IPS DF 4.7 (cell line): ENCODE measurements around the gene UCMA.

Source experiments
- DNase-seq: peaks from one replicate; pipeline ENCODE4 v3.0.0-alpha.2; 2013; ENCODE audit warnings: low spot score; ENCODE audit errors: extremely low read depth

UCMA gene

GRCh38 chr10:13188593-13188992 is 45.6 kb downstream of the UCMA start:
- no peak for DNase-seq

GRCh38 chr10:13187135-13187534 is 47.0 kb downstream of the UCMA start:
- DNase-seq, result no peak

DNA sequence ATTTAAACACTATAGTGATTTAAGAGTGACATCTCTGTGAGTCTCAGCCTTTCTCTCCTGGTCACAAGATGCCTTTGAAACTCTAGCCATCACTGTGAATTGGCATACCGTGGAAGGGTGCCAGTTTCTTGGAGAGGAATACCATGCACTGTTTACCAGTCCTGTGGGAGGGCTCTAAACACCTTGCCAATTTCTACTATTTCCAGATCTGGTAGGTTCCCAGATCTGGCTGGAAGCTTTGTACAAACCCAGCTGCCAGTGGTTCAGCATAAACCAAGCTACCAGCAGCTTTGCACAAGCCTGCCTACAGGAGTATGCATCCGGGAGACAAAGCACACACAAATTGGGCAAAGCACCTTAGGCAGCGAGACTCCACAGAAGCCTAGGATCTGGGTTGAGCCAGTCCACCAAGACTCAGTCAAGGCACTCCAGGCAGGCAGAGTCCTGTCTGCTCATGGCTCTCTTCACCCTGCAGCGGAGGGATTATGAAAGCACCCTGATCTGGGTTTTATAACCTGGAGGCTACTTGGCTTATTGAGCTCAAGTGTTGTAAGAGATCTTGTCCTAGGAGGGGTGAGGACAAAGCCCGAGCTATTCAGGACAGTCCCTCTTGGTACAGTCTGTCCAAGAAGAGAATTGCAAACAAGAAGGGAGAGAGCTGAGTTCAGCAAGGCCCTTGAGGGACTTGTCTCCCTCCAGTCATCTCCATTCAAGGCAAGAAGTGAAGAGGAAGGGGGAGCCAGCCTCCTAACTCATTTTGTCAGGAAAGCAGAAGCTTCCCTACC is 49.3 kb downstream of the UCMA start:
- DNase-seq, result no peak

DNA sequence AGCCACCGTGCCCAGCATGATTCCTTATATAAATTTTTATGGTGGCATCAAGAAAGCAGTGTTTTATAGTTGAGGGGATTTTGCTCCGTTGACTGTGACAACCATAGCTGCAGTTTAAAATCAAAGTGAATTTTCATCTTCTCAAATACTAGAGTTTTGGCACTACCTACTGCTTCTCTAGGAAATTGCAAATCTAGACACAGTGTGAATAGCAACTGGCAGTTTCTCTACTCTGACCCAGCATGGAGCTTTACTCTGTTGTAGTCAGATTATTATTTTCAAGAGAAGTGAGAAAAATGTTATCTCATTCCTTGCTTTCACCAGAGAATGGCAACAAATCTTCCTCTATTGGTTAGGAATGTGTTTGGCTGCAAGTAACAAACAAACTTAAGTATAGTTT is 49.9 kb downstream of the UCMA start:
- no peak for DNase-seq

- no peak for DNase-seq
Measured at GRCh38 chr10:13183625-13184024, 50.5 kb downstream of the UCMA start.

DNA sequence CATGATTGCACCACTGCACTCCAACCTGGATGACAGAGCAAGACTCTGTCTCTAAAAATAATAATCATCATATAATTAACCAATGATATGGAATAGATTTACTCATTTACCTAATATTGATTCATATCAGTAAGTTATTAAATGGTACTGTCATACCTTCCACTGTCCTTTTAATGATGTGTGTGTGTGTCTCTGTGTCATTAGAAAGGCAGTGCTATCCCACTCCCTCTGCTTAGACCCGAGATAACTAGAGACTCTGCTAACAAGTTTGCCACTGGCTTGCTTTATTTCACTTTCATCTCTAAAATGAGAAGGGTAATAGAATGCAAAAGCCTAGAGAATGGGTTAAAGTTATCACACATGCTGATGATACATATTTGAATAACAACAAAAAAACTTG is 51.8 kb downstream of the UCMA start:
- no peak for DNase-seq

DNA sequence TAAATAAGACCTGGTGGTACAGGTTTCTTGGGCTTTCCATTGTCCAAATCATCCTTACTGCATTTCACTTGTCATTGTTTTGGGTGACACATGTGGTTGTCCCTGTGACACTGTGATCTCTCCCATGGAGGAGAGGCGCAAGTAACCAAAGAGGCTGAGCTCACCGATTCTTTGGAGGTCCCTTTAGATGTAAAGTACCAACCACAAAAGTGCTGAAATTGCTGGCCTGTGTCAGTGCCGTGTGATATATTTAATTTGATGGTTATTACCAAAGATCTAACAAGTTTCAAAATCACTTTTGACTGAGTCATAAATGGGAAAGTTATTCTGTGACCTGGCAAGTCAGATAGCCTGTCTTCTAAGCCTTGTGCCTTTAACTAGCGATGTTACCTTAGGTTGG is 53.4 kb downstream of the UCMA start:
- DNase-seq, result no peak

DNA sequence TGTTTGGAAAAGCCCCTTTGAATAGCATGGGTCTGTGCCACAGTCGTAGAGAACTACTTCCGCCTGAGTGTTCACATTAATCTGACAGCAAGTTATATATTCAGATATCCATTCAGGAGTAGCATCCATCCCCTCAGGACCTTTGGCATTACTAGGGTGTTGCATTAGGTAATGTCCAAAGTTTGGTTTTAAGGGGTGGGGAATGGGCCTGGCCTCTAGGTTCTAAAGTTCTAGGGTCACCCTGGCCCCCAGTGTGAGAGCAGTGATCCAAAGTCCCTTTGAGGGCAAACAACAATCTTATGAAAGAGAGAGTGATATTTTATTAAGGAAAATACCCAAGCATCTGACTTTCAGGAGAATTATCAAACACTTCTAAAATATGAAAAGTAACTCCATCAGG is 60.6 kb downstream of the UCMA start:
- DNase-seq, result no peak
